Liver (tissue), 9 donors: ENCODE results near the gene CHAC1. TPM values are rescaled to one million over a fixed set of nuclear protein-coding genes. Genes with fewer than 3 reads are reported as not detected.

ENCODE experiments used
- DNase-seq: peaks from one replicate; pipeline ENCODE4 v3.0.0-alpha.2; 2017; ENCODE audit warnings: low spot score
- H3K27ac ChIP-seq, 2 donors: one replicate each; pipeline ENCODE4 v1.7.0; 2013; ENCODE audit warnings: inconsistent platforms in 2 of 2, low read length in 2 of 2, control low read depth in 1 of 2, low read depth in 1 of 2, mild to moderate bottlenecking in 1 of 2
- H3K27me3 ChIP-seq, 4 donors: one replicate each; pipeline versions ENCODE4 v1.6.1 to v1.7.0; 2013; ENCODE audit warnings: low read length in 3 of 4, inconsistent platforms in 1 of 4, mild to moderate bottlenecking in 1 of 4, moderate library complexity in 1 of 4; ENCODE audit not compliant: control insufficient read depth in 4 of 4, insufficient read depth in 4 of 4
- H3K36me3 ChIP-seq, 4 donors: one replicate each; pipeline versions ENCODE4 v1.6.1 to v1.7.0; 2013; ENCODE audit warnings: low read length in 3 of 4, mild to moderate bottlenecking in 3 of 4, low read depth in 1 of 4, moderate library complexity in 1 of 4; ENCODE audit not compliant: control insufficient read depth in 4 of 4, insufficient read depth in 3 of 4
- H3K4me1 ChIP-seq, 4 donors: one replicate each; pipeline versions ENCODE4 v1.6.1 to v1.7.0; 2013; ENCODE audit warnings: low read length in 3 of 4, mild to moderate bottlenecking in 3 of 4, moderate library complexity in 1 of 4; ENCODE audit not compliant: control insufficient read depth in 4 of 4, insufficient read depth in 4 of 4
- H3K4me3 ChIP-seq, 3 donors: one replicate each; pipeline versions ENCODE4 v1.6.1 to v1.7.0; 2013; ENCODE audit warnings: low read length in 3 of 3, control low read depth in 1 of 3, low read depth in 1 of 3, mild to moderate bottlenecking in 1 of 3
- H3K9ac ChIP-seq, 2 donors: one replicate each; pipeline ENCODE4 v1.7.0; 2013; ENCODE audit warnings: low read length in 2 of 2, mild to moderate bottlenecking in 2 of 2, moderate library complexity in 2 of 2, control low read depth in 1 of 2, low read depth in 1 of 2
- H3K9me3 ChIP-seq, 4 donors: one replicate each; pipeline versions ENCODE4 v1.6.1 to v1.7.0; 2013; ENCODE audit warnings: low read length in 3 of 4; ENCODE audit not compliant: control insufficient read depth in 4 of 4
- ATF3 ChIP-seq: IDR thresholded peaks from 2 replicates; pipeline ENCODE4 v1.6.1; 2016; ENCODE audit warnings: antibody characterized with exemption
- EGR1 ChIP-seq, 2 donors: IDR thresholded peaks; 2 replicates each; pipeline ENCODE4 v1.6.1; 2016 to 2018; ENCODE audit warnings: antibody characterized with exemption in 2 of 2, low read depth in 2 of 2
- FOXA1 ChIP-seq: IDR thresholded peaks from 2 replicates; pipeline ENCODE4 v1.6.1; 2016; ENCODE audit warnings: antibody characterized with exemption
- FOXA2 ChIP-seq: IDR thresholded peaks from 2 replicates; pipeline ENCODE4 v1.6.1; 2016; ENCODE audit warnings: antibody characterized with exemption
- GABPA ChIP-seq, 2 donors: IDR thresholded peaks in 1 of 2; conservative IDR thresholded peaks in 1 of 2; 2 replicates each; pipeline ENCODE4 v1.6.1; 2016; ENCODE audit warnings: antibody characterized with exemption in 2 of 2, mild to moderate bottlenecking in 1 of 2, moderate library complexity in 1 of 2
- HNF4A ChIP-seq, 2 donors: conservative IDR thresholded peaks; 2 replicates each; pipeline ENCODE4 v1.6.1; 2016; ENCODE audit warnings: antibody characterized with exemption in 2 of 2, mild to moderate bottlenecking in 2 of 2
- HNF4G ChIP-seq: IDR thresholded peaks from 2 replicates; pipeline ENCODE4 v1.6.1; 2016; ENCODE audit warnings: antibody characterized with exemption
- JUND ChIP-seq, 2 donors: IDR thresholded peaks; 2 replicates each; pipeline ENCODE4 v1.6.1; 2016; ENCODE audit warnings: antibody characterized with exemption in 2 of 2
- RAD21 ChIP-seq, 2 donors: IDR thresholded peaks; 2 replicates each; pipeline ENCODE4 v1.6.1; 2016; ENCODE audit warnings: antibody characterized with exemption in 2 of 2, mild to moderate bottlenecking in 2 of 2
- REST ChIP-seq: IDR thresholded peaks from 2 replicates; pipeline ENCODE4 v1.6.1; 2016; ENCODE audit warnings: antibody characterized with exemption, mild to moderate bottlenecking
- RXRA ChIP-seq, 2 donors: IDR thresholded peaks; 2 replicates each; pipeline ENCODE4 v1.6.1; 2017 to 2018; ENCODE audit warnings: antibody characterized with exemption in 2 of 2, mild to moderate bottlenecking in 1 of 2
- SP1 ChIP-seq: IDR thresholded peaks from 2 replicates; pipeline ENCODE4 v1.6.1; 2018; ENCODE audit warnings: antibody characterized with exemption, mild to moderate bottlenecking
- TAF1 ChIP-seq: conservative IDR thresholded peaks from 2 replicates; pipeline ENCODE4 v1.6.1; 2016; ENCODE audit warnings: antibody characterized with exemption, mild to moderate bottlenecking
- YY1 ChIP-seq: IDR thresholded peaks from 2 replicates; pipeline ENCODE4 v1.6.1; 2016; ENCODE audit warnings: antibody characterized with exemption, mild to moderate bottlenecking
- ZBTB33 ChIP-seq: IDR thresholded peaks from 2 replicates; pipeline ENCODE4 v1.6.1; 2016; ENCODE audit warnings: antibody characterized with exemption
- WGBS: extraction: QIAGEN DNeasy Blood & Tissue Kit; methylation state at CpG from one replicate; pipeline ENCODE4 v1.1.7; 2013; 5-methylcytosine and 5-hydroxymethylcytosine counted together
- polyA plus RNA-seq, 2 donors: library from polyadenylated mRNA; stranded (reverse) in 1 of 2; unstranded in 1 of 2; fragments of 200-250 nt in 1 of 2; fragments of >200 nt in 1 of 2; fragmentation: Nextera tagmentation in 1 of 2; extraction: Ambion mirVana in 1 of 2; gene quantifications; one replicate each; pipeline versions ENCODE4 v1.2.1 to v1.2.3, GENCODE V29; 2013 to 2015
- total RNA-seq, 2 donors: library from RNA; depleted of rRNA; stranded (reverse); fragments of >200 nt; gene quantifications; one replicate each; pipeline ENCODE4 v1.2.3, GENCODE V29; 2014
- TF ChIP-seq, protein P1 (sequence below): fragments of 150-350 bp; IDR thresholded peaks from 2 replicates; pipeline ENCODE4 v1.5.1; 2017; ENCODE audit warnings: improper control_type of control experiment, low read depth, low read length; ENCODE audit not compliant: missing input control
- donor health status: healthy.
- donor health status: healthy.
- donor health status: healthy.
- donor health status: healthy.
- donor health status: healthy.

CHAC1 gene
- total and polyA plus RNA-seq, 4 donors = 0.19 to 3.5 (median 1.1) TPM

DNA sequence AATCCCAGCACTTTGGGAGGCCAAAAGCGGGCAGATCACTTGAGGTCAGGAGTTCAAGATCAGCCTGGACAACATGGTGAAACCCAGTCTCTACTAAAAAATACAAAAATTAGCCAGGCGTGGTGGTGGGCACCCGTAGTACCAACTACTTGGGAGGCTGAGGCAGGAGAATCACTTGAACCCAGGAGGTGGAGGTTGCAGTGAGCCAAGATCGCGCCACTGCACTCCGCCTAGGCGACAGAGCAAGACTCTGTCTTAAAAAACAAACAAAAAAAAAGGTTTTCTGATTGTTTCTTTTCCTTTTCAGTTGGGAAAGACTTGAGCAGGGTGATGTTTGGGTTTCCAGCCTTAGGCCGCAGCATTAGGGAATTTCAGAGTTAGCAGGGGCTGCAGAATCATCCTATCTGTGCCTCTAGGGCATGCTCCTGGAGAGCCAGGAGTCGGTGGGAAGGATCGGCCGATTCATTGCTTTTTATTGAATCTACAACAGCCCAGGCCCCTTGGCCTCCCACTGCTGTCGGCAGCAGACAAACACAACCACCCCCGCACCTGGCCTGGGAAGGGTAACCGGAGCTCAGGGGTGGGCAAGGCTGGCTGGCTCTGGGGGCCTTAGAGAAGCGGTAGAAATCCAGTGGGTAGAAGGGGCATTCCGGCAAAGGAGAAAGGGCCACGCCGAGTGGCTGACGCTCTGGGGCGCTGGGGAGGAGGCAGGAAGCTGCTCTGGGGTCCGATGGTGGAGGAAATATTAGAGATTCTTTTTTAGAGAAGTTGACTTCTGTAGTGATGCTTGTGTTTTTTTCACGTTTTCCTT, 6.3 kb downstream of the CHAC1 start:
- Histone ChIP-seq H3K4me1 (no peaks in the 10 kb centered on the region), H3K36me3 (no peaks in the 10 kb centered on the region), H3K9me3 (no peaks in the 10 kb centered on the region), H3K4me3 (no peak overlapping the region), H3K27me3 (no peaks in the 10 kb centered on the region), H3K9ac (no peak overlapping the region), H3K27ac (no peak overlapping the region)
- no peak for DNase-seq
- 87% methylated on average over 22 of the region's 22 CpGs for WGBS
- TF ChIP-seq REST (no peak), FOXA2 (no peak), ATF3 (no peak), SP1 (no peak), RAD21 (IDR thresholded peaks at IDR 0.05) (no peak), RXRA (IDR thresholded peaks at IDR 0.05) (no peak), TAF1 (no peak), FOXA1 (no peak), GABPA (IDR thresholded peaks at IDR 0.05 in 1 of 2, conservative IDR thresholded peaks at IDR 0.05 in 1 of 2) (no peak), JUND (IDR thresholded peaks at IDR 0.05) (no peak), EGR1 (IDR thresholded peaks at IDR 0.05; ENCODE audit: low read depth in 2 of 2) (no peak), YY1 (no peak), ZBTB33 (no peak), HNF4G (no peak), HNF4A (conservative IDR thresholded peaks at IDR 0.05) (no peak)
- TF ChIP-seq, protein P1, sequence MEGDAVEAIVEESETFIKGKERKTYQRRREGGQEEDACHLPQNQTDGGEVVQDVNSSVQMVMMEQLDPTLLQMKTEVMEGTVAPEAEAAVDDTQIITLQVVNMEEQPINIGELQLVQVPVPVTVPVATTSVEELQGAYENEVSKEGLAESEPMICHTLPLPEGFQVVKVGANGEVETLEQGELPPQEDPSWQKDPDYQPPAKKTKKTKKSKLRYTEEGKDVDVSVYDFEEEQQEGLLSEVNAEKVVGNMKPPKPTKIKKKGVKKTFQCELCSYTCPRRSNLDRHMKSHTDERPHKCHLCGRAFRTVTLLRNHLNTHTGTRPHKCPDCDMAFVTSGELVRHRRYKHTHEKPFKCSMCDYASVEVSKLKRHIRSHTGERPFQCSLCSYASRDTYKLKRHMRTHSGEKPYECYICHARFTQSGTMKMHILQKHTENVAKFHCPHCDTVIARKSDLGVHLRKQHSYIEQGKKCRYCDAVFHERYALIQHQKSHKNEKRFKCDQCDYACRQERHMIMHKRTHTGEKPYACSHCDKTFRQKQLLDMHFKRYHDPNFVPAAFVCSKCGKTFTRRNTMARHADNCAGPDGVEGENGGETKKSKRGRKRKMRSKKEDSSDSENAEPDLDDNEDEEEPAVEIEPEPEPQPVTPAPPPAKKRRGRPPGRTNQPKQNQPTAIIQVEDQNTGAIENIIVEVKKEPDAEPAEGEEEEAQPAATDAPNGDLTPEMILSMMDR = no peak
